Measurements from ENCODE around the gene JPT1.
A peak's percentile ranks its signal among the peaks of the same experiment; 100 is the strongest.

The JPT1 gene

GRCh38 chr17:75087182-75087557, 67.1 kb downstream of the JPT1 start:
- H3K27ac Mint-ChIP-seq, result peak overlapping the region; percentile 78
- no peak for DNase-seq
- H3K27me3 Mint-ChIP-seq (ENCODE audit: low read depth, poor library complexity), result peaks cover 7% of the 10 kb centered on the region
- peaks cover 75% of the 10 kb centered on the region for H3K4me1 Mint-ChIP-seq
- no peaks in the 10 kb centered on the region for H3K36me3 Mint-ChIP-seq (ENCODE audit: low read depth)
- no peaks in the 10 kb centered on the region for H3K9me3 Mint-ChIP-seq
- peak overlapping the region; percentile 78 for H3K4me3 Mint-ChIP-seq
- no peak for TF ChIP-seq CTCF (IDR thresholded peaks at IDR 0.05)

- Mint-ChIP-seq H3K27me3 (ENCODE audit: low read depth, poor library complexity) (peaks cover 11% of the 10 kb centered on the region), H3K9me3 (no peaks in the 10 kb centered on the region), H3K4me1 (peaks cover 75% of the 10 kb centered on the region), H3K36me3 (ENCODE audit: low read depth) (no peaks in the 10 kb centered on the region), H3K4me3 (peak overlapping the region; percentile 78), H3K27ac (peak overlapping the region; percentile 90)
- DNase-seq, result no peak
- TF ChIP-seq CTCF (IDR thresholded peaks at IDR 0.05), result no peak
Measured at GRCh38 chr17:75086496-75087181, 67.7 kb downstream of the JPT1 start.
